HUES6 (cell line): ENCODE measurements around the gene FARP1.

Experiments
- H3K27ac ChIP-seq: 2 replicates; pipeline ENCODE4 v1.7.0; 2013; ENCODE audit warnings: low read depth, mild to moderate bottlenecking, low read length, inconsistent platforms
- H3K27me3 ChIP-seq: 2 replicates; pipeline ENCODE4 v1.6.1; 2013; ENCODE audit warnings: low read length; ENCODE audit not compliant: control insufficient read depth, insufficient read depth
- H3K36me3 ChIP-seq: 2 replicates; pipeline ENCODE4 v1.6.1; 2013; ENCODE audit warnings: low read length; ENCODE audit not compliant: control insufficient read depth, insufficient read depth
- H3K4me1 ChIP-seq: 2 replicates; pipeline ENCODE4 v1.6.1; 2013; ENCODE audit warnings: low read length; ENCODE audit not compliant: control insufficient read depth, insufficient read depth
- H3K4me3 ChIP-seq: 2 replicates; pipeline ENCODE4 v1.5.1; 2013; ENCODE audit warnings: low read depth, low read length
- H3K9ac ChIP-seq: one replicate; pipeline ENCODE4 v1.6.1; 2013; ENCODE audit warnings: mild to moderate bottlenecking, low read length
- H3K9me3 ChIP-seq: 2 replicates; pipeline ENCODE4 v1.6.1; 2013; ENCODE audit warnings: low read depth, low read length; ENCODE audit not compliant: control insufficient read depth, insufficient read depth

Gene FARP1

GRCh38 chr13:98176777-98177608 lies 34.1 kb downstream of the FARP1 start, which contains the start of gene RNF113B:
Gene RNF113B, minus strand, starts transcription at chr13:98177269. Its CDS starts 33 bp downstream, at chr13:98177236.
- Histone ChIP-seq H3K27ac (no peak within 1 kb of the TSS), H3K9me3 (peaks cover 3% of the 10 kb centered on the region; the same call in 1 of the 2 replicates), H3K4me1 (peaks cover 33% of the 10 kb centered on the region), H3K9ac (no peak within 1 kb of the TSS), H3K4me3 (no peak within 1 kb of the TSS), H3K27me3 (no peaks in the 10 kb centered on the region), H3K36me3 (no peaks in the 10 kb centered on the region)

GRCh38 chr13:98180092-98180491 lies 37.2 kb downstream of the FARP1 start:
- Histone ChIP-seq H3K9ac (no peak overlapping the region), H3K4me3 (no peak overlapping the region), H3K27ac (no peak overlapping the region), H3K27me3 (no peaks in the 10 kb centered on the region), H3K9me3 (peaks cover 3% of the 10 kb centered on the region; the same call in 1 of the 2 replicates), H3K4me1 (peaks cover 12% of the 10 kb centered on the region), H3K36me3 (no peaks in the 10 kb centered on the region)

GRCh38 chr13:98181111-98181815 lies 38.4 kb downstream of the FARP1 start:
- no peak overlapping the region for H3K27ac ChIP-seq

GRCh38 chr13:98182153-98182552 lies 39.3 kb downstream of the FARP1 start:
- Histone ChIP-seq H3K4me3 (no peak overlapping the region), H3K9ac (no peak overlapping the region), H3K27ac (no peak overlapping the region), H3K27me3 (no peaks in the 10 kb centered on the region), H3K36me3 (no peaks in the 10 kb centered on the region), H3K4me1 (peaks cover 11% of the 10 kb centered on the region; the same call in 1 of the 2 replicates), H3K9me3 (peaks cover 3% of the 10 kb centered on the region; the same call in 1 of the 2 replicates)

More at GRCh38 chr13:98181111-98181815, 38.4 kb downstream of the FARP1 start:
- Histone ChIP-seq H3K27me3 (no peaks in the 10 kb centered on the region), H3K9me3 (peaks cover 3% of the 10 kb centered on the region; the same call in 1 of the 2 replicates), H3K36me3 (no peaks in the 10 kb centered on the region), H3K9ac (no peak overlapping the region), H3K4me1 (peaks cover 11% of the 10 kb centered on the region; the same call in 1 of the 2 replicates), H3K4me3 (no peak overlapping the region)

GRCh38 chr13:98182589-98182988 lies 39.7 kb downstream of the FARP1 start:
- H3K4me3 ChIP-seq: no peak overlapping the region
- H3K36me3 ChIP-seq: no peaks in the 10 kb centered on the region
- H3K4me1 ChIP-seq: peaks cover 11% of the 10 kb centered on the region; the same call in 1 of the 2 replicates
- no peak overlapping the region for H3K9ac ChIP-seq
- H3K9me3 ChIP-seq: peaks cover 3% of the 10 kb centered on the region; the same call in 1 of the 2 replicates
- H3K27ac ChIP-seq: no peak overlapping the region
- no peaks in the 10 kb centered on the region for H3K27me3 ChIP-seq

GRCh38 chr13:98184792-98185191 lies 41.9 kb downstream of the FARP1 start:
- Histone ChIP-seq H3K9ac (no peak overlapping the region), H3K27me3 (no peaks in the 10 kb centered on the region), H3K4me1 (peaks cover 13% of the 10 kb centered on the region), H3K36me3 (no peaks in the 10 kb centered on the region), H3K27ac (no peak overlapping the region), H3K4me3 (no peak overlapping the region), H3K9me3 (no peaks in the 10 kb centered on the region)

GRCh38 chr13:98187155-98187964 lies 44.5 kb downstream of the FARP1 start:
- Histone ChIP-seq H3K9ac (no peak overlapping the region), H3K27me3 (no peaks in the 10 kb centered on the region), H3K27ac (no peak overlapping the region), H3K36me3 (no peaks in the 10 kb centered on the region), H3K4me3 (no peak overlapping the region), H3K4me1 (peaks cover 14% of the 10 kb centered on the region), H3K9me3 (no peaks in the 10 kb centered on the region)

GRCh38 chr13:98187965-98188261 lies 45.0 kb downstream of the FARP1 start:
- peaks cover 14% of the 10 kb centered on the region for H3K4me1 ChIP-seq
- H3K36me3 ChIP-seq: no peaks in the 10 kb centered on the region
- no peaks in the 10 kb centered on the region for H3K27me3 ChIP-seq
- no peaks in the 10 kb centered on the region for H3K9me3 ChIP-seq
- H3K9ac ChIP-seq: no peak overlapping the region
- no peak overlapping the region for H3K27ac ChIP-seq
- no peak overlapping the region for H3K4me3 ChIP-seq

- Histone ChIP-seq H3K9me3 (no peaks in the 10 kb centered on the region), H3K27me3 (no peaks in the 10 kb centered on the region), H3K9ac (no peak overlapping the region), H3K4me3 (no peak overlapping the region), H3K27ac (no peak overlapping the region), H3K4me1 (peaks cover 10% of the 10 kb centered on the region), H3K36me3 (no peaks in the 10 kb centered on the region)
Observed at GRCh38 chr13:98188544-98189166, 45.8 kb downstream of the FARP1 start.

- Histone ChIP-seq H3K36me3 (no peaks in the 10 kb centered on the region), H3K4me3 (no peak overlapping the region), H3K9me3 (no peaks in the 10 kb centered on the region), H3K4me1 (peaks cover 14% of the 10 kb centered on the region), H3K27me3 (no peaks in the 10 kb centered on the region), H3K9ac (no peak overlapping the region), H3K27ac (no peak overlapping the region)
Observed at GRCh38 chr13:98189841-98190505, 47.1 kb downstream of the FARP1 start.
